ENCODE measurements around the gene SERPINA4. TPM values are rescaled to one million over a fixed set of nuclear protein-coding genes. Genes with fewer than 3 reads are reported as not detected.
A peak's percentile ranks its signal among the peaks of the same experiment; 100 is the strongest.

SERPINA4 gene
- total RNA-seq, 1 experiment from 2014 or later = not detected

DNA sequence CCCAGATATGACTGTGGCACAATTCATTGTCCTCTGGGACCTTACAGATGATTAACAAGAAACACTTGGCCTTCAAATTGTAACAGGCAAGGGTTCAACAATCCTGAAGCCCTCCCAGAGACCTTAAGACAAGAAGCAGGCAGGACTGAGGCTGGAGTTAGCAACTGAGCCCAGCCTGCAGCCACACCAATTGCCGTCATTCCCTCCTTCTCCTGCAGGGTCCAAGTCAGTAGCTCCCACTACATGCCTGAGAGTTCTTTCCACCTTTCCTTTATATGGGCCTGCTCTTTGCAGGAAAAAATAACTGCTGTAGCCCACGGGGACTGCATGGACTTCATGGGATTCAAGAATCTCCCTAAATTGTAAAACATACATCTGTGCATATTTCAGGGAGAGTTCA lies 2.4 kb upstream of the SERPINA4 start:
- no peaks in the 10 kb centered on the region for H3K36me3 ChIP-seq
- H3K4me3 ChIP-seq = no peak overlapping the region
- no peaks in the 10 kb centered on the region for H3K9me3 ChIP-seq
- H3K27me3 ChIP-seq = no peaks in the 10 kb centered on the region
- DNase-seq = no peak

GRCh38 chr14:94559638-94560290 lies 1.5 kb upstream of the SERPINA4 start:
- Histone ChIP-seq H3K4me3 (no peak overlapping the region), H3K36me3 (no peaks in the 10 kb centered on the region), H3K9me3 (no peaks in the 10 kb centered on the region), H3K27me3 (no peaks in the 10 kb centered on the region)
- no peak for DNase-seq

- Histone ChIP-seq H3K36me3 (no peaks in the 10 kb centered on the region), H3K27me3 (no peaks in the 10 kb centered on the region), H3K9me3 (no peaks in the 10 kb centered on the region), H3K4me3 (no peak overlapping the region)
- DNase-seq = no peak
Observed at GRCh38 chr14:94560291-94560665, 964 bp upstream of the SERPINA4 start.

DNA sequence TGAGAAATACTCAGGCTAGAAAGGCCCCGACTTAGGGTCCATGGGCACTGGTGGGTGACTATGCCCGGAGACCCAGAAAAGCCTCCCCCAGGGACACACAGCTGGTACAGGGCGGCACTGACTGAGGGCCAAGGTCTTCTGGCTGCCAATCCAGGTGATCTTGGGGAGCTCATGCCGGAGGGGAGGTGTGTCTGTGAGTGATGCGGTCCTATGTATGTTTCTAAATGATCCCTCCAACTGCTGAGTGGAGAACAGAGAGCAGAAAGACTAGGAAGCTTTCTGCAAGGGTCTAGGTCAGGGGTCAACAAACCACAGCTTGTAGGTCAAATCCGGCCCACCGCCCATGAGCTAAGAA lies 391 bp downstream of the SERPINA4 start:
- H3K4me3 ChIP-seq = no peak overlapping the region
- no peaks in the 10 kb centered on the region for H3K36me3 ChIP-seq
- H3K27me3 ChIP-seq = no peaks in the 10 kb centered on the region
- no peak for DNase-seq
- no peaks in the 10 kb centered on the region for H3K9me3 ChIP-seq

GRCh38 chr14:94562022-94562421 lies 780 bp downstream of the SERPINA4 start:
- H3K36me3 ChIP-seq = no peaks in the 10 kb centered on the region
- no peaks in the 10 kb centered on the region for H3K27me3 ChIP-seq
- no peak for DNase-seq
- H3K4me3 ChIP-seq = no peak overlapping the region
- no peaks in the 10 kb centered on the region for H3K9me3 ChIP-seq

GRCh38 chr14:94562941-94563883 lies 2.0 kb downstream of the SERPINA4 start:
- DNase-seq = no peak
- Histone ChIP-seq H3K9me3 (no peaks in the 10 kb centered on the region), H3K36me3 (no peaks in the 10 kb centered on the region), H3K4me3 (no peak overlapping the region), H3K27me3 (no peaks in the 10 kb centered on the region)

- no peaks in the 10 kb centered on the region for H3K27me3 ChIP-seq
- no peak overlapping the region for H3K4me3 ChIP-seq
- no peaks in the 10 kb centered on the region for H3K36me3 ChIP-seq
- no peak for DNase-seq
- no peaks in the 10 kb centered on the region for H3K9me3 ChIP-seq
Observed at GRCh38 chr14:94564381-94564780, 3.1 kb downstream of the SERPINA4 start.

DNA sequence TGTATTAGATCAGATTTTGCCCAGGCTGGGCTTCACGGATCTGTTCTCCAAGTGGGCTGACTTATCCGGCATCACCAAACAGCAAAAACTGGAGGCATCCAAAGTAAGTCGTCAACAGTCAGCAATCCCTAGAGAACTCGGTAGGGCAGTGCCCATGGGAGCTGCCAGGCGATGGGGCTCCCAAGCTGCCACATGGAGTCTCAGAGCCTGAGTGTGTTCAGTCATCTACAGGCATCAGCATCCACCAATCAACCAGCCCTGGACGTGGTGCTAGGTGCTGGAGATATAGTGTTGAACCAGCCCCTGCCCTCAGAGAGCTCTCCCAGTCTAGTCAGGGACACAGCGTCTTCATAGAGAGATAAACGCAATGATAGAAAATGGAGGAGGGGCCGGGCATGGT lies 6.9 kb downstream of the SERPINA4 start:
- no peak overlapping the region for H3K4me3 ChIP-seq
- H3K27me3 ChIP-seq = no peaks in the 10 kb centered on the region
- DNase-seq = no peak
- no peaks in the 10 kb centered on the region for H3K36me3 ChIP-seq
- H3K9me3 ChIP-seq = no peaks in the 10 kb centered on the region

DNA sequence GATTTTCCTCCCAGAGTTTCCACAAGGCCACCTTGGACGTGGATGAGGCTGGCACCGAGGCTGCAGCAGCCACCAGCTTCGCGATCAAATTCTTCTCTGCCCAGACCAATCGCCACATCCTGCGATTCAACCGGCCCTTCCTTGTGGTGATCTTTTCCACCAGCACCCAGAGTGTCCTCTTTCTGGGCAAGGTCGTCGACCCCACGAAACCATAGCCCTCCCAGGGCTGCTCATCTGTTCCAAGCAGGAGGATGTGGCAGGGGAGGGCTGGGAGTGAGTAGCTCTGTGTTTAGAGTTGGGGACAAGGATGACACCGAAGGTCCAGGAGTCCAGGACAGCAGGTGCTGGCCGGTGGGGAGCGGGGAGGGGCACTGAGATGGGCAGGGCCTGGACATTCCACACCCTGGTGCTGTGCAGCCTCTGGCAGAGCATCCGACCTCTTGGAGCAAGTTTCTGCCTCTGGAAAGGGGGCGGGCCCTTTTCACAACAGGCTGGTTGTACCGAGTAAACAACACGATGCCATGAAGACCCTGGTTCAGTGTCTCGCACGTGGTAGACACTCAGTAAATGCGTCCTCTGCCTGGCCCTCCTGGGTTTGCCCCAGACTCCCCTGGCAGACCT lies 8.2 kb downstream of the SERPINA4 start:
- DNase-seq = no peak
- Histone ChIP-seq H3K4me3 (no peak overlapping the region), H3K9me3 (no peaks in the 10 kb centered on the region), H3K36me3 (no peaks in the 10 kb centered on the region), H3K27me3 (no peaks in the 10 kb centered on the region)

DNA sequence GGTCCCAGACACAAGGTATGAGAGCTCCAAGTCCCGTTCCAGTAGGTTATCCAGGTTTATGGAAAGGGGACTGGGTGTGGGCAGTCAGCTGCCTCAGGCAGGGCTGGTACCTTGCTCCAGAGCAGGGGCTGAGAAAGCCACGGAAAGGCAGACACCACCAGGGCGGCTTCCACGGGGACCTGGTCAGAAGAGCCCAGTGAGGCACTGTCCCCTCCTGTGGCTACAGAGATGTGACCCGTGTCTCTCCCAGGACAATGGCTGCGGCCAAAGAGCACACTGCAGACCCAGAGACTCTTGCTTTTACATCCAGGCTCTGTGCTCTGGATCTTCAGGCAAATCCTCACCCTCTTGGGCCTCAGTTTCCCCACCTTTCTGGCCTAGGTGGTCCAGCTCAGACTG lies 8.8 kb downstream of the SERPINA4 start:
- Histone ChIP-seq H3K9me3 (no peaks in the 10 kb centered on the region), H3K27me3 (no peaks in the 10 kb centered on the region), H3K36me3 (no peaks in the 10 kb centered on the region), H3K4me3 (no peak overlapping the region)
- no peak for DNase-seq

GRCh38 chr14:94570440-94570839 lies 9.2 kb downstream of the SERPINA4 start:
- DNase-seq = no peak
- Histone ChIP-seq H3K4me3 (no peak overlapping the region), H3K9me3 (no peaks in the 10 kb centered on the region), H3K27me3 (no peaks in the 10 kb centered on the region), H3K36me3 (no peaks in the 10 kb centered on the region)

DNA sequence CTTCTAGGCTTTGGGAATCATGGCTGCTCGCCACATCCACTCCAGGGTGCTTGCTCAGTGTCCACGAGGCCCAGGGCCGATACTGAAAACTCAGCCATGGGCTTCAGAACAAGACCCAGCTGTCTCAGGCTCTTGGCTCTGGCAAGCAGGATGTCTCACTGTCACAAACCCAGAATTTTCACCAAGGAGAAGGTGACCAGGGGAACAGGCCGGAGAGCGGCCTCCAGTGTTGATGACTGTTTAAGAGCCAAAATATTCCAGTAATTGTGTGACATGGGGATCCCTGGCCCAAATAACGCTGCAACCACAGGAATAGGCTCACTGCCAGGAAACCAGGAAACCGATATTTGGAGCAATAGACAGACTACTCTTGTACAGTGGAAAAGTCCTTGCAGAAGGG lies 10.2 kb downstream of the SERPINA4 start:
- no peaks in the 10 kb centered on the region for H3K36me3 ChIP-seq
- DNase-seq = no peak

GRCh38 chr14:94571950-94572349 lies 10.7 kb downstream of the SERPINA4 start:
- no peaks in the 10 kb centered on the region for H3K9me3 ChIP-seq
- H3K36me3 ChIP-seq = no peaks in the 10 kb centered on the region
- no peak overlapping the region for H3K4me3 ChIP-seq
- H3K27me3 ChIP-seq = no peaks in the 10 kb centered on the region
- peak; percentile 43 for DNase-seq

More for the DNA sequence above, 10.2 kb downstream of the SERPINA4 start:
- Histone ChIP-seq H3K4me3 (no peak overlapping the region), H3K9me3 (no peaks in the 10 kb centered on the region), H3K27me3 (no peaks in the 10 kb centered on the region)

GRCh38 chr14:94572637-94573303 lies 11.5 kb downstream of the SERPINA4 start:
- Histone ChIP-seq H3K4me3 (no peak overlapping the region), H3K27me3 (no peaks in the 10 kb centered on the region), H3K36me3 (no peaks in the 10 kb centered on the region), H3K9me3 (no peaks in the 10 kb centered on the region)
- no peak for DNase-seq

DNA sequence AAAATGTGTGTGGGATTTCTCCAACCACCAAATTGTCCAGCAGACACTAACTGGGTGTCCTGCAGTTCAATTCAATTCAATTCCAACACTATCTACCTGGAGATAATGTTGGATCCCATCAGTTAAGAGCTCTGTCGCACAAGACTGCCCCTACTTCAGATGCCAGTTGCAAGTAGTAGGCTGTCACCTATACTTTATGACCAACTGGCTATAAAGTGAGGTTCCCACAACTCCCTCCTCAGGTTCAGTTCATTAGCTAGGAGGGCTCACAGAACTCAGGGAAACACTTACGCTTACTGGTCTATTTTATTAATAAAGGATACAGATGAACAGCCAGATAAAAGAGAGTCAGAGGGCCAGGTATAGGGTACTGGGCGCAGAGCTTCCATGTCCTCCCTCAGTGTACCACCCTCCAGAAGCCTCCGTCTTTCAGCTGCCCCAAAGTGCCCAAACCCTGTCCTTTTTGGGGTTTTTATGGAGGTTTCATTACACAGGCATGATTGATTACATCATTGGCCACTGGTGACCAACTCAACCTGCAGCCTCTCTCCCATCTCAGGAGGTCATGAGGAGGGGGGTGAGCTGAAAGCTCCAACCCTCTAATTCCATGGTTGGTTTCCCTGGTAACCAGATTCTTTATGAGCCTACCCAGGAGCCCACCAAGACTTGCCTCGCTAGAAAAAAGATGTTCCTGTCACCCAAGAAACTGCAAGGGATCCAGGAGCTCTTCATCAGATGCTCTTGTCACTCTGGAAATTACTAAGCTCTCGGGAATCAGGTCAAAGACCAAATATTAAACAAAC lies 12.4 kb downstream of the SERPINA4 start:
- Histone ChIP-seq H3K9me3 (no peaks in the 10 kb centered on the region), H3K36me3 (no peaks in the 10 kb centered on the region)
- DNase-seq = no peak

GRCh38 chr14:94574336-94574735 lies 13.1 kb downstream of the SERPINA4 start:
- no peaks in the 10 kb centered on the region for H3K27me3 ChIP-seq
- DNase-seq = no peak
- no peak overlapping the region for H3K4me3 ChIP-seq
- no peaks in the 10 kb centered on the region for H3K9me3 ChIP-seq
- H3K36me3 ChIP-seq = no peaks in the 10 kb centered on the region

More for the DNA sequence above, 12.4 kb downstream of the SERPINA4 start:
- Histone ChIP-seq H3K27me3 (no peaks in the 10 kb centered on the region), H3K4me3 (no peak overlapping the region)

All from MG63 (cell line).